NB4 (cell line): Measurements from ENCODE around the gene ING4.

Experiments
- DNase-seq: peaks from one replicate; pipeline ENCODE4 v3.0.0; 2010; ENCODE audit warnings: low read depth
- H3K4me3 ChIP-seq: one replicate; pipeline ENCODE4 v1.5.1; 2011; ENCODE audit warnings: mild to moderate bottlenecking, low read depth, low read length, moderate library complexity
- CTCF ChIP-seq: IDR thresholded peaks from one replicate; pipeline ENCODE4 v1.5.1; 2012; ENCODE audit warnings: low read depth, low read length
- MYC ChIP-seq: IDR thresholded peaks from 2 replicates; pipeline ENCODE4 v1.6.1; 2011; ENCODE audit warnings: low read depth, low read length
- POLR2A ChIP-seq: IDR thresholded peaks from 2 replicates; pipeline ENCODE4 v1.6.1; 2011; ENCODE audit warnings: mild to moderate bottlenecking; ENCODE audit not compliant: insufficient read length; ENCODE audit errors: extremely low read depth
- TF ChIP-seq, protein P1 (sequence below): IDR thresholded peaks from 2 replicates; pipeline ENCODE4 v1.6.1; 2011; ENCODE audit warnings: low read depth, low read length

The ING4 gene

DNA sequence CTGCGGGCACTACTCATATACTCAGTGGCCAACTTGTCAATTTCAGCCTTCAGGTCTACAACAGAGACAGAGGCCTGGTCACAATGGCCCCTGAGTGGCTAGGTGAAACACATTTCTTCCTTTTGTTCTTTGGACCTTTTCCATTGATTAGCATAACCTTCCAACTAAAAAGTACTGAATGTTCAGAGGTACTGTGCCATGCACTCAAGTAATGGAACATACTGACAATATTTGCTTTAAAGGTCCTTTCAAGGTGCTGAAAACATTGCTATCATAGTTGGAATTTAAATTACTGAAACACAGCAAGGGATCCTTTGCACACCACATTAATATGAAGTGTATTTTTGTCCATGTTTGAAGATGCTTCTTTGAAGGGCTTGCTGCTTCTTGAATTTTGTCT, 9.6 kb downstream of the ING4 start:
- no peak overlapping the region for H3K4me3 ChIP-seq
- DNase-seq, result no peak
- TF ChIP-seq, protein P1, sequence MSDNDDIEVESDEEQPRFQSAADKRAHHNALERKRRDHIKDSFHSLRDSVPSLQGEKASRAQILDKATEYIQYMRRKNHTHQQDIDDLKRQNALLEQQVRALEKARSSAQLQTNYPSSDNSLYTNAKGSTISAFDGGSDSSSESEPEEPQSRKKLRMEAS, result no peak
- TF ChIP-seq MYC, result no peak
- no peak for TF ChIP-seq POLR2A
- no peak for TF ChIP-seq CTCF

DNA sequence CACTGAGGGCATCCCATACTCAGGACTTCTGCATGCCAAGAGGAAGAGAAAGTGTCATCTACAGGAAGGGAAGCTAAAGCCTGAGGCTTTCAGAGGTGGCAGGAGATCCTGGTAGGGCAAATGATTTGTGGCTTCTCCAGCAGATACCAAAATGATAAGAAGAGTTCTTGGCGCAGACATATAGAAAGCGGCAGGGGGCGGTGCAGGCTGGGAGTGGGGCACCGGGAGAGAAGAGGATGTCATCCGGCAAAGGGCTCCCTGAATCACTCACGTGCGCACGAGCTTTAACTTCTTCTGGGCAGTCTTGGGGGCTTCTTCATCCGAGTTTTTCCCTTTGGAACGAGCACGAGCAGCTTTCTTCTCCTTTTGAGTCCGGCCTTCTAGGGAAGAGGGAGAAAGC, 10.5 kb downstream of the ING4 start:
- DNase-seq, result no peak
- H3K4me3 ChIP-seq, result no peak overlapping the region
- no peak for TF ChIP-seq MYC
- no peak for TF ChIP-seq CTCF
- no peak for TF ChIP-seq POLR2A
- TF ChIP-seq, protein P1, result no peak

GRCh38 chr12:6650832-6651231, 12.1 kb downstream of the ING4 start:
- no peak for TF ChIP-seq POLR2A
- no peak for DNase-seq
- no peak overlapping the region for H3K4me3 ChIP-seq

- peak; percentile 82 for DNase-seq
- H3K4me3 ChIP-seq, result peak within 1 kb of the TSS; percentile 55
- TF ChIP-seq, protein P1, result no peak
- peak; percentile 71 for TF ChIP-seq POLR2A
- no peak for TF ChIP-seq CTCF
- TF ChIP-seq MYC, result peak; percentile 40; the same call in 1 of the 2 replicates
These were observed 15.8 kb downstream of the ING4 start, which contains the start of gene ACRBP for GRCh38 chr12:6647083-6647604. TSS of gene ACRBP (minus strand) at chr12:6647432. CDS start at chr12:6647366, 66 bp downstream.

GRCh38 chr12:6646276-6647082, 16.4 kb downstream of the ING4 start:
- DNase-seq, result no peak
- TF ChIP-seq POLR2A (no peak), MYC (no peak), CTCF (no peak)
- TF ChIP-seq, protein P1, result no peak
- peak overlapping the region; percentile 55 for H3K4me3 ChIP-seq

DNA sequence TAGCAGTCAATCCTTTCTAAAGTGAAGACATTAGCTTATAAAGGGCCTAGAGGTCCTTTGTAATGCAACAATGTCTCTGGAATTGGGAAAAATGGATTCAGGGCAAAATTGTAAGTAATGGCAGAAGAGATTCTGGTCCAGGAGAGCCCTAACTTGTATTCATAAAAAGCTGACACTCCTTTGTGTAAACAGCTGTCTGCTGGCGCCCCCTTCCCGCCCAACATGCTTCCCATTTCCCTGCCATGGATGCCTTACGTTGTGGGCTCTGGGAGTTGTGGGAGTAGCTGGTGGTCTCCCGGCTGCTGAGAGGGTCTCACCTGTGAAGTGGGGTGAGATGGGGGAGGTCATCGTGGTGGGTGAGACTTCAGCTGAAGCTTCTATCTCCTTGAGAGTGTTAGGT, 18.0 kb downstream of the ING4 start:
- TF ChIP-seq POLR2A, result no peak
- TF ChIP-seq, protein P1, result no peak
- TF ChIP-seq CTCF, result no peak
- no peak for TF ChIP-seq MYC
- no peak for DNase-seq
- peak overlapping the region; percentile 46 for H3K4me3 ChIP-seq
